Left renal cortex interstitium (tissue), 4 donors: Measurements from ENCODE around the gene GNA12. TPM values are rescaled to one million over a fixed set of nuclear protein-coding genes. Genes with fewer than 3 reads are reported as not detected.

ENCODE experiments used
- DNase-seq, 4 donors: peaks; one replicate each; pipeline ENCODE4 v3.0.0-alpha.2; 2013; ENCODE audit warnings: low read depth in 4 of 4, low spot score in 2 of 4, missing footprints in 1 of 4
- polyA plus RNA-seq, 4 donors: library from polyadenylated mRNA; unstranded; fragments of 120-200 nt; gene quantifications; one replicate each; pipeline ENCODE4 v1.2.1, GENCODE V29; 2013; ENCODE audit not compliant: insufficient read length in 4 of 4

GNA12 gene
- polyA plus RNA-seq, 4 donors = 37.8 to 50.1 (median 42.3) TPM

DNA sequence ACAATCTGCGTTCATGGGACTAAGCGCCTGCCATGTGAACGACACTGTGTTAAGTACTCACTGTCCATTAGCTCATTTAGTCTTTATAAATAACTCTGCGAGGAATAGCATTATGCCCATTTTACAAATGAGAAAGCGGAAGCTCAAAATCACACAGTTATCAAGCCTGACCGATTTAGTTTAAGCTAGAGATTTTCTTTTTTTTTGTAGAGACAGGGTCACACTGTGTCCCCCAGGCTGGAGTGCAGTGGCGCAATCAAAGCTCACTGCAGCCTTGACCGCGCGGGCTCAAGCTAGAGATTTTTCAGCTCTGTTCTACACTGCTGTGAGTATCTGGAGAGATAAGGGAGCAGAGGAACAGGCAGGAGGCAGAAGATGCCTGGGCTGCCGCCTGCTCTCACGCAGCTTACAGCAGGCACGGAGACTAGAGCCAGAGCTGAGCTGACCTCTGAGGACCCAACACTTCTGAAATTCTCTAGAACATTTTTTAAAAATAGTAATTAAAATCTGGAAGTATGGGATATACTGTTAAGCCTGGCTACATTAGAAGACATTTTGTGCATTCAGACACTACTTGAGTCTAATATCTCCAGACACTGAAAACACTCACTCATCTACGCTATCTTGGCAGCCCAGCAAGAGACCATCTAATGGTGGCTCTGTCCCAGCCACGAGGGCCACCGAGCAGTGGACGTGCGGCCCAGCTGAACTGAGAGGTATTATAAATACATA, 38.7 kb downstream of the GNA12 start:
- no peak for DNase-seq

DNA sequence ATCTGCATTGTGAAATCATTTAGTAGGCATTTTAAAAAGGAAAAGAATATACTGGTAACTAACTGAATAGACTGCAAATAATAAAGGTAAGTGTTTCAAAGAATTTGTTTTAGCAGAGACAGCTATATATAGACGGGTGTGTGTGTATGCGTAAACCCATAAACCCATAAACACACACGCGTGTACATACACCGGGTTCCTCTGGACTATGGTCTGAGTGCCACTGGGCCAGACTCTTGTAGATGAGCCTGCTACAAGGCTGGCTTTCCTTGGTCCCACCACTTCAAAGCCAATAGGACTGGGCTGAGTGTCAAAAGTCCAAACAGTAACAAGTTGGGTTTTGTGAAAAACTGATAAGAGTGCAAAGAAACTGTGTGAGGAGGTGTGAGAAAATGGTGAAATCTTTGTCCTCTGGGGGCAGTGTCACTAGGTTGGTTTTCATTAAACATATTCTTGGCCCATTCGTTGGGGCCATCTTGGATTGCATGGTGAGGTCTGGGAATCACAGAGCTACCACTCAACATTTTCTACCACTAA, 39.8 kb downstream of the GNA12 start:
- DNase-seq = no peak

DNA sequence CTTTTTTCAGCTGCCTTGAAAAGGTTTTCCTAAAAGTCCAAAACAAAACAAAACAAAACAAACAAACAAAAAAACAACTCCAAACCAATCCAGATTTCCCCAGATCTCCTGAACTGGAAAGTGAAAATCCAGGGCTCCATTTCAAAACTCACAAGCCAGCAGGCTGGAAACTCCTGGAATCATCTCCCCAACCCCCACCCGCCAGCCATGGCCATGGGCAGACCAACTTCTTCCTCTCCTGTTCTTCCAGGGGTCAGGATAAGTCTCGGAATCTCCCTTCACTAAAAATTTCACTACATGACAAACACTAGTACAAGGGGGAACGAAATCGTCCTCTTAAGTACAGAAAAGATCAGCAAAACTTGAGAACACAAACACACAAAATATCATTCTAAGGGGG, 40.4 kb downstream of the GNA12 start:
- DNase-seq = no peak

DNA sequence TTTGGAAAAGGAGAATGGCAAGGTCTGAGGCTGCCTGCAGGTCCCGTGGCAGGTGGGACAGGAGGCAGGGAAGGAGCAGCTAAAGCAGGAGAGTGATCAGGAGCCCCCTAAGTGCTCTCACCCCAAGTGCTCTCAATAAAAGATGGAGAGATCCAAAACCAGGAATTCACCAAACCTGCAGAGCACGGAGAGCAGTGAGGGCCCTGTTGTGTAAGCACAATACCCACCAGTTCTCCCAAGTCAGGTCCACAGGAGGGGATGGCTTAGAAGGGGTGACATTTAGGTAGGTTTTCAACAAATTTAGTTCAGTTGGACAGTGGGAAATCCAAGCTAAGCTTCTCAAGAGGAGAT, 40.8 kb downstream of the GNA12 start:
- DNase-seq = no peak

DNA sequence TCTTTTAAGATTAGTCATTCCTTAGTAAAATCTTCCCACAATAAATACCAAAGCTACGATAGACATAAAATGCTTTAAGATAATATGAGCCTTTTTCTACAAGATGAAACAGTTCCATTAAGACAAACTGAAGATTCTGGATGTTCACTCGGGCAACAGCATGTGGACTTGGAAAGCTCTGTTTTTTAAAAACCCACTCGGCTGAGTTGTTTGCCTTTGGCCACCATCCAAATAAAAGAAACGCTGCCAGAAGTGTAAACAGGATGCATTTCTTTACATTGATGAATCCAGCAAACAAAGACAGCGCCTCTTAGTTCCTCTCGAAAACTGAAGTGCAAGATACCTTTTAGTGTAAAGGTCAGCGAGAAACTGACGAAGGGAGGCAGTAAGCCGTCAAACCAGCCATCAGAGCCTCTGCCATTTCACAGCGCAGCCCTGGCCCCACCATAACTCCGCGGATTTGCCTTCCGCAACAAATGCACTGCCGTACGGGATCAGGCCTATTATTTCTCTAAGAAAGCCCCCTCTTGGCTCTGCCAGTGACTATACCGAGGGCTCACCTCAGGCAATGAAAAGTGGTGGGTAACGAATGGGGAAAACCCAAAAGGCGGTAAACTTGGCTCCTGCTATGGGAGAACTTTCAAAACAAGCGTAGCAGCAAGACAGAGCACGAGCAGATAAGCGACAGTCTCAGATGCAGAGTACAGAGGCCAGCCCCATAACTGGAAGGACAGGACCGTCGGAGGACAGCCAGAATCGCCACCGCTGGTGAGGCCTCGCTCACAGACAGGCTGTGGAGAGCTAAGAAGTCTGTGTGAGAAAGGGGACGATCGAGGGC, 41.4 kb downstream of the GNA12 start:
- peak in 1 of 4 donors; percentile 49 for DNase-seq

DNA sequence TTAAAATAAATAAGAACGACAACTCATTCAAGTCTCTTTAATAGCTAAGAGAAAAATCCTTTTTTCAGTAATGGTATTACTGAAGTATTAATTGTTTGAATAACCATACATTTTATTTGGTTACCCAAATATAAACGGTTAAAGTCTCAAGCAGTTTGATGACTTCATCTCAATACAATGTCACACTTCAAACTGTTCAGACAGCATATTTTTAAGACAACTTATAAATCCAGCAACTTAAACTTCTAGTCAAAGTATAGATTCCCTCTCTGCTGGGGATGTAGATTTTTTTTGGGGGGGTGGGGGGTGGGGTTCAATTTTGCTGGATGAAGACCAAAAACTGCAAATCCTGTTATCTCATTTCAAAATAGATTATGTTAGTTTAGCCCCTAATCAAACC, 42.0 kb downstream of the GNA12 start:
- DNase-seq = no peak

DNA sequence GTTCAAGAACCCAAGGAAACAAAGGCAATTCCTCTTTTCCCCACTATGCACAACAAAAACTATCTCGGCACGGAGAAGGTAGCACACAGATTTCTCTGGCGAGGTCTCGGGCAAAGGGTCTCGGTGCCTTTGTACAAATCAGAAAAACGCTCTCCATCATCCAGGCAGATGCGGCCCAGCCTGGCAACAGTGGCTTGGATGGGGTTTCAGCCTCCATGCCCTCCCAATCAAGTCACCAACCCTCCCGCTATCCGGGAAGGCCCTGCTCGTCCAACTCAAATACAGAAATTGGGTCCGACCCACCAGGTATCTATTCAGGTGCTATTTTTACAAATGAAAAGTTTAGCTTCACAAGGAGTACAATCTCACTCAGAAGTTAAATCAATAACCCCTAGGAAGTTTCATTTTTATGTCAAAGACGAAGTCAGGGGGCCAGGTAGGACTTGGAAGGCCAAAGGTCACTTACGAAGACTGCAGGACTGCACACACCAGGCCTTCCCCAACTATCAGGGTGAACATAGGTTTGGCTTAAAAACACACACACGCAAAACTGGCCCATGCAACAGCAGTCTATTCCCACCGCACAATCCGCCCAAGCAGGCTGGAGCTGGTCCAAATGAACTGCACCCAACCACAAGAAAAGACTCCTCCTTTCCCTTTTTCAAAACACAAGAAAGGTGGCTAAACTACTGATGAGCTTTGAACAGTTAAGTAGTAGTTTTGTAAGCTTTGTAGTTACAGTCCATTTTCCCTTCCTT, 43.0 kb downstream of the GNA12 start:
- DNase-seq = no peak

DNA sequence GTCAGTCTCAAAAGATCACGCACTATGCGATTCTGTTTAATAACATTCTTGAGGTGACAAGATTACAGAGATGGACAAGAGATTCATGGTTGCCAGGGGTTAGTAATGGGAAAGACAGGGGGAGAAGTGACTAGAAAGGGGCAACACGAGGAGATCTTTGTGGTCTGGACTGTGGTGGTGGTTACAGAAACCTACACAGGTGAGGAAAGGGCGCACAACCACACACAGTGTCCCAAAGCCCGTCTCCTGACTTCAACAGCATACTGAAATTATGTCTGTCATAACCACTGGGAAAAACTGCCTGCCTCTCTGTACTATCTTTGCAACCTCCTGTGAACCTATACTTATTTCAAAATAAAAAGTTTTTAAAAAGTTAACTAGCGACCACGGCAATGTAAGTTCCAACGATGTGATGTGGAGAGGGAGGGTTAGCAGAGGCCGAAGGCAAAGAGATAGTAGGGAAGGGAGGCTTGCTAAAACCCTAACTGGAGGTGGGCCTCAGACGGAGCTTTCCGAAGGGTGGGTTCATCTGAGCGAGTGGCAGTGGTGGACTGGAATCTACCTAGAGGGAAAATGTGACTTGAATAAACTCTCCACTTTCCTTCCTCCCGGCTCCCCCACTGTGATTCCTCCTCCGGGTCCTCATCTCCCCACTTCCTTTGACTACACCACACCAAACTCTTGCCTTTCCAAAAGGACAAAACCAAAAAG, 43.7 kb downstream of the GNA12 start:
- DNase-seq = no peak

DNA sequence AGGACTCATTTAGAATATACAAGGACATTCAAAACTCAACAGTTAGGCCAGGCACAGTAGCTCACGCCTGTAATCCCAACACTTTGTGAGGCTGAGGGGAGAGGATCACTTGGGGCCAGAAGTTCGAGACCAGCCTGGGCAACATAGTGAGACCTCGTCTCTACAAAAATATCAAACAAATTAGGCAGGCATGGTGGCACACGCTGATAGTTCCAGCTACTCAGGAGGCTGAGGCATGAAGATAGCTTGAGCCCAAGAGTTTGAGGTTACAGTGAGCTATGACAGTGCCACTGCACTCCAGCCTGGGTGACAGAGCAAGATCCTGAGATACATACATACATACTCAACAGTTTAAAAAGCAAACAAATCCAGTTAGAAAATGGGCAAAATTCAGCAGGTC, 44.9 kb downstream of the GNA12 start:
- DNase-seq = no peak

DNA sequence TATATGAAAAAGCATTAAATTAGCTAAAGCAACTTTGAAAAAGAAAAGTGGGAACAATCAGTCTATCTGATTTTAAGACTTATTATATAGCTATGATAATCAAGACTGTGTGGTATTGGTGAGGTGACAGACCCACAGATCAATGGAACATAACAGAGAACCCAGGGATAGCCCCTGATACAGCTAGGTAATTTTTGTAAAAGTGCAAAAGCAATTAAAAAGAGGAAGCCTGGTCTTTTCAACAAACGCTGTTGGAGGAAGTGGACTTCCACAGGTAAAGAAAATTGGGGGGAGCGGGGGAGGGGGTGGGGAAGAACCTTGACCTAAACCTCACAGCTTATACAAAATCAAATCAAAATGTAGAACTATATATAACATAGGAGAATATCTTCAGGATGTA, 45.4 kb downstream of the GNA12 start:
- no peak for DNase-seq

DNA sequence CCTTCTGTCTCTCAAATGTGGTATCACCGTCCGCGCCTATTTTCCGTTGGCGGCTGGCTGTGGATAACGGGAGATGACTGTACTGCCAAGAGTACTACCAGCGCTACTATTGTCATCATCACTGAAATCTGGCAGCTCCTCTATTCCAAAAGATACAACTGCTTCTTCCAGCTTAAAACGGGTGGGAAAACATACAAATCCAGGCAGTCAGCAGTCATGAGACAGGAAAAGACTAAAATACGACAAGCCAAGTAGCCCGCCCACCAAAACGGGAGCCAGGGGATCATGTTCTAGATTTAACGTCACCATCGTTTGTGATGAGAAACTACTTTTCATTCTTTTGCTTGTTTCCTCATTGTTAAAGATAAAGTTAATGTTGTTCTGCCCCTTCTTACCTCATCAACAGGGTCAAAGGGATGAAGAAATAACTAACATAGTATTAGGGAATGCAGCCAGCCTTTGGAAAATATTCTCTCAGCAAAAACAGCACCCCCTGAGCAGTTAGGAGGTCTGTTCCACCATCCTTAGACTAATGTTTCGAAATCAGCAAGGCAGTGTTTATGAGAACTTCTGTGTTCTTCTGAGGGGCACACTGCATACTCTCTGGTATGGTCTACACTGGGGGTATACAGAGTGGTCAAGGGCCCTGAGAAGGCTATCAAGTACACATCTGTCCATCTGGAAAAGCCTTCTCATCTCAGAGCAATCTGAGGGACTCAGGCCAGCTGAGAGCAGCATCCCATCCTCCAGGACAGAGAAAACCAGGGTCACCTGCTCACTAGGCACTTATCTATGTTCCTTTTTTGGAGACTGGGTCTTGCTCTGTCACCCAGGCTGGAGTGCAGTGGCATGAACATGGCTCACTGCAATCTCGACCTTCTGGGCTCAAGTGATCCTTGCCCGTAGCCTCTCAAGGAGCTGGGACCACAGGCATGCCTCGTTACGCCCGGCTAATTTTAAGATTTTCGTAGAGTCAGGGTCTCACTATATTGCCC, 47.5 kb downstream of the GNA12 start:
- no peak for DNase-seq

DNA sequence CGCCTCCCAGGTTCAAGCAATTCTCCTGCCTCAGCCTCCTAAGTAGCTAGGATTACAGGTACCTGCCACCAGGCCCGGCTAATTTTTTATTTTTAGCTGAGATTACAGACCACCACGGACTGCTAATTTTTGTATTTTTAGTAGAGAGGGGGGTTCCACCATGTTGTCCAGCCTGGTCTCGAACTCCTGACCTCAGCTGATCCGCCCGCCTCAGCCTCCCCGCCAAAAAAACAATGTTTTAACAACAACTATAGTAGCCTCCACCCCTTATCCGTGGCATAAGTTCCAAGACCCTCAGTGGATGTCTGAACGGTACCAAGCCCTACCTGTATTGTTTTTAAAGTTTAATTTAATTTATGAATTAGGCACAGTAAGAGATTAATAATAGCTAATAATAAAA, 48.2 kb downstream of the GNA12 start:
- DNase-seq = no peak

DNA sequence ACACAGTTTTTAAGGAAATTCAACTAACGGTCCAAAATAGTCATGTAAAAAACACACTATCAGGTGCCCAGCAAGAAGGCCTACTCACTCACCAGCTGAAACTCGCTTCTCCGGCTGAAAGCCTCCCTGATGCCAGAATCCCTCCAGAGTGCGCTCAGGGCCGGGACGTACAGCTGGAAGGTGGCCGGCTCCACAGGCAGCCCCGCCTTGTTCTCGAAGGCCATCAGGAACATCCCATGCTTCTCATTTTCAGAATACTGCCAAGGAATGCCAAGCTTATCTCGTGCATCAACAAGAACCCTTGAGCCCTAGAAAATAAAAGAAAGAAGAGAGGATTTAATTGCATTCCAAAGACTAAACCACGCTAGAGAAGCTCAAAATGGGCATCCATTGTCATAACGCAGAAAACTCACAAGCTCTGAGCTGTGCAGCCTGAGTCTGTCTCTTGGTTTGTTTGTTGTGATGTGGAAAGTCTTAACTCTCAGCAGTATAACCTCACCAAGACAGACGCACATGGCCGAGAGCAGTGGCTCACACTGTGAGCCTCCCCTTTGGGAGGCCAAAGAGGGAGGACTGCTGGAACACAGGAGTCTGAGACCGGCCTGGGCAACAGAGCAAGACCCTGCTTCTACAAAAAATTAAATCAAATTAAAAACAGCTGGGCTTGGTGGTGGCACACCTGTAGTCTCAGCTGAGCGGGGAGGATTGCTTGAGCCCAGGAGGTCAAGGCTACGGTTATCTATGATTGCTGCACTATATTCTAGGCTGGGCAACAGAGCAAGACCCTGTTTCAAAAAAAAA, 49.1 kb downstream of the GNA12 start:
- DNase-seq = no peak

DNA sequence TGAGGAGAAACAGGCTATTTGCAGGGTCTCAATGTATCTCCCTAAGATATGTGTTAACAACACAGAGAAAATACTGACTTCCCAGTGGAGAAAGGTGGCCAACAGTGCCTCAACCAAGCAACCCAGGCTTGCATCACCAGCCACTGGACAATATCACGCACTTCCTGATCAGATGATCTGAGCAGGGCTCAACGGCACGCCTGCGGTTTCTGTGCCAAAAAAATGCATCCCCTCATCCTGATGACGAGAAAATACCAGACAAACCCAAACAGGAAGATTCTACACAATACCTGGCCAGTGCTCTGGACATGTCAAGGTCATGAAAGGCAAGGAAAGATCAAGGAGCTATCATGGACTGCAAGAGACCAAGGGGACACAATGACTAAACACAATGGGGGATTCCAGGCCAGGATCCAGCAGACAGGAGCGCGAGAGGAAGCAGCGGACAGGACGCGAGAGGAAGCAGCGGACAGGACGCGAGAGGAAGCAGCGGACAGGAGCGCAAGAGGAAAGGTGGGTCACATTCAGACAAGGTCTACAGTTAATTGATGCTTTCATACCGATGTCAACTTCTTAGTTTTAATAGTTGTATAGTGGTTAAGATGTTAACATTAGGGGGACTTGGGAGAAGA, 51.1 kb downstream of the GNA12 start:
- DNase-seq = no peak

DNA sequence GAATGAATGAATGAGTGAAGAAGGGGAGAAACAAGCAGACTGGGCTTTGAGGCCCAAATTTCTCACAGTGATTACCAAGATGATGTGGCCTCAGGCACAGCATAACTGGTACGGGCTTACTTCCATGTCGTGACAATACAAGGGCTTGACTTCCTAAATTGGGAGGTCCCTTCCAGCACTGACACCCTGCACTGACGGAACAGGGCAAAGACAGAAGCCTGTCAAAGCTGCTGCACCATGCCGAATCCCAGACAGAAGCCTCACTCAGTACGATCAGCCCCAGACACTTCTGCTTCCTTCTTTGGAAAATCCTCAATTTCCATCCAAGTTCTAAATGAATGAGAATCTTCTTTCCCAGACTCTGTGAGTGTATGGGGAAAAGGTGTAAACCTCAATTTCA, 51.9 kb downstream of the GNA12 start:
- DNase-seq = no peak

DNA sequence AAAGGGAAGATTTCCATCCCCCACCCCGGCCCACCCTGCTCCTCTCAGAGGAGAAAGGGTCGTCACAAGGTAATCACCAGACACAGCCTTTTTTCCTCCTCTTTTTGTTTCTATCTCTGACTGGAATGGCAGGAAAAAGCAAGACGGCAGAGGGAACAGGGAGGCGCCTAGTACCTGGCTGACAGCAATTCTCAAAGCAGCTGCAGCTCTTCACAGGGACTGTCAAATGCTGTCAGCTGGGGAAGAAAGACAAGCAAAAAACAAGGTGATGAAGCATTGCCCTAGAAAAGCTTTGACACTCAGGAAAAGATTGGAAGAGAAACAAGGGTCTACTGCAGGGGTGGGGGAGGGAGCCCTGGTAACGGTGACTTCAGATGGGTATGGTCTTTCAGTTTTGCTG, 52.7 kb downstream of the GNA12 start:
- no peak for DNase-seq

DNA sequence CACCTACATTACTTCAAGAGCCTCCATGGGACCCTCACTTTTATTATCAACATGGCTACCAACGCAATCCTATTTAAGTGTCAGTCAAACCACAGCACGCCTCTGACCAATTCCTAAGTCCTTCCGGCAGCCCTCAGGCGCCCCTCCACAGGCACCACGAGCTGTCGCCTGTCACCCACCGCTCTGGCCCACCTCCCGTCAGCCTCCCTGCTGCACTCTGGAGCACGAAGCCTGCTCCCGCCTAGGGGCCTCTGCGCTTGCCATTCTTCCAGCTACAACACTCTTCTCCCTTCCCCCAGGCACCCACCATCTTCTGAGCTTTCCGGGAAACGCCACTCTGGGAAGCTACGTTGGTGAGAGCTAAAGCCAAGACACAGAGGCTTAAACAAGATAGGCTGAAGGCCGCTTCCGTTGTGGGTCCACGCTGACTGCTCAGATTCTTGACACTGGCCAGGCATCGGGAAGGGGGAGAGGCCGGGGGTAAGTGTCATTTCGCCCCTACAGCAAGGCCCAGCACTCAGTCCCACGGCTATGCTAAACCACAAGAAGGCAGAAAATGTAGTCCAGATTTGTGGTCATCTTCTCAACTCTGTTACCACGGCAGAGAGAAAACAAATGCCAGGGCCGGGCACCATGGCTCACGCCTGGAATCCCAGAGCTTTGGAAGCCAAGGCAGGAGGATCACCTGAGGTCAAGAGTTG, 56.7 kb downstream of the GNA12 start:
- no peak for DNase-seq
